Neural cell (in vitro differentiated cells): Measurements from ENCODE around the gene COL24A1. TPM values are rescaled to one million over a fixed set of nuclear protein-coding genes. Genes with fewer than 3 reads are reported as not detected.

Experiments
- H2AFZ ChIP-seq: fragments of 200-600, 300-800 bp; sonication (generic), shearing (Covaris generic); 2 replicates; pipeline ENCODE4 v1.6.0; 2014; ENCODE audit warnings: low read depth, mild to moderate bottlenecking, antibody characterized with exemption, low read length, moderate library complexity
- H3F3A ChIP-seq: fragments of 200-600 bp; shearing (Covaris generic); 2 replicates; pipeline ENCODE4 v1.6.1; 2016; ENCODE audit warnings: mild to moderate bottlenecking, moderate library complexity, mixed read lengths, antibody characterized with exemption, low read length; ENCODE audit not compliant: insufficient read depth, poor library complexity, severe bottlenecking
- H3K27ac ChIP-seq: fragments of 200-600, 300-800 bp; sonication (generic), shearing (Covaris generic); 2 replicates; pipeline ENCODE4 v1.5.1; 2014; ENCODE audit warnings: mild to moderate bottlenecking, low read length, moderate library complexity
- H3K27me3 ChIP-seq: fragments of 300-800, 200-600 bp; sonication (generic), shearing (Covaris generic); 2 replicates; pipeline ENCODE4 v1.6.0; 2014; ENCODE audit warnings: mild to moderate bottlenecking, low read depth, low read length, moderate library complexity; ENCODE audit not compliant: insufficient read depth
- H3K36me3 ChIP-seq: fragments of 300-800, 200-600 bp; sonication (generic), shearing (Covaris generic); 2 replicates; pipeline ENCODE4 v1.5.1; 2014; ENCODE audit warnings: mild to moderate bottlenecking, antibody characterized with exemption, low read length, moderate library complexity; ENCODE audit not compliant: insufficient read depth
- H3K4me2 ChIP-seq: fragments of 300-800, 200-600 bp; sonication (generic), shearing (Covaris generic); 2 replicates; pipeline ENCODE4 v1.6.0; 2014; ENCODE audit warnings: mild to moderate bottlenecking, low read length
- H3K4me3 ChIP-seq: fragments of 300-800, 200-600 bp; sonication (generic), shearing (Covaris generic); 2 replicates; pipeline ENCODE4 v1.5.1; 2014; ENCODE audit warnings: mild to moderate bottlenecking, low read length, moderate library complexity
- H3K79me2 ChIP-seq: fragments of 200-600 bp; shearing (Covaris generic); replicated peaks from 2 replicates; pipeline ENCODE4 v1.6.0; 2014; ENCODE audit warnings: mild to moderate bottlenecking, low read length, moderate library complexity; ENCODE audit not compliant: insufficient read depth
- H3K9ac ChIP-seq: fragments of 300-800, 200-600 bp; sonication (generic), shearing (Covaris generic); 2 replicates; pipeline ENCODE4 v1.6.1; 2016; ENCODE audit warnings: mild to moderate bottlenecking, low read length, mixed read lengths
- H3K9me2 ChIP-seq: fragments of 200-600 bp; shearing (Covaris generic); 2 replicates; pipeline ENCODE4 v1.6.1; 2016; ENCODE audit warnings: mild to moderate bottlenecking, low read length, mixed read lengths; ENCODE audit not compliant: insufficient read depth
- H3K9me3 ChIP-seq: fragments of 200-600, 300-800 bp; sonication (generic), shearing (Covaris generic); 2 replicates; pipeline ENCODE4 v1.6.1; 2016; ENCODE audit warnings: mild to moderate bottlenecking, mixed run types, low read length, moderate library complexity, mixed read lengths
- H4K20me1 ChIP-seq: fragments of 200-600 bp; shearing (Covaris generic); 2 replicates; pipeline ENCODE4 v1.6.1; 2016; ENCODE audit warnings: mild to moderate bottlenecking, mixed run types; ENCODE audit not compliant: insufficient read depth
- CTCF ChIP-seq: fragments of 450-650 bp; IDR thresholded peaks from 2 replicates; pipeline ENCODE4 v1.5.1; 2014; ENCODE audit warnings: antibody characterized with exemption, mild to moderate bottlenecking, moderate library complexity; ENCODE audit not compliant: poor library complexity, severe bottlenecking
- EP300 ChIP-seq: fragments of 450-650 bp; conservative IDR thresholded peaks from 2 replicates; pipeline ENCODE4 v1.6.1; 2014; ENCODE audit warnings: antibody characterized with exemption, mild to moderate bottlenecking, moderate library complexity; ENCODE audit not compliant: poor library complexity, severe bottlenecking
- EZH2 ChIP-seq: fragments of 200-600, 300-800 bp; shearing (Covaris generic), sonication (generic); IDR thresholded peaks from 2 replicates; pipeline ENCODE4 v1.6.1; 2014; ENCODE audit warnings: antibody characterized with exemption, low read length, borderline replicate concordance, mild to moderate bottlenecking; ENCODE audit not compliant: insufficient read depth, poor library complexity, severe bottlenecking
- MXI1 ChIP-seq: fragments of 450-650 bp; conservative IDR thresholded peaks from 2 replicates; pipeline ENCODE4 v1.6.1; 2014; ENCODE audit warnings: antibody characterized with exemption, mild to moderate bottlenecking; ENCODE audit not compliant: poor library complexity, severe bottlenecking
- POLR2AphosphoS5 ChIP-seq: IDR thresholded peaks from 2 replicates; pipeline ENCODE4 v1.6.1; 2012
- RAD21 ChIP-seq: fragments of 450-650 bp; conservative IDR thresholded peaks from 2 replicates; pipeline ENCODE4 v1.6.1; 2014; ENCODE audit warnings: antibody characterized with exemption, mild to moderate bottlenecking, moderate library complexity
- REST ChIP-seq: IDR thresholded peaks from 2 replicates; pipeline ENCODE4 v1.6.1; 2012; ENCODE audit warnings: borderline replicate concordance
- SMC3 ChIP-seq: fragments of 450-650 bp; conservative IDR thresholded peaks from 2 replicates; pipeline ENCODE4 v1.6.1; 2014; ENCODE audit warnings: antibody characterized with exemption, mild to moderate bottlenecking, moderate library complexity; ENCODE audit not compliant: poor library complexity
- TAF1 ChIP-seq: IDR thresholded peaks from 2 replicates; pipeline ENCODE4 v1.6.1; 2012; ENCODE audit warnings: low read depth
- polyA plus RNA-seq: library from polyadenylated mRNA; depleted of rRNA; stranded (reverse); fragments of >200 nt; gene quantifications from 2 replicates; pipeline ENCODE4 v1.2.3, GENCODE V29; 2014

COL24A1 gene
- polyA plus RNA-seq, 1 donor from 2014 or later: 0.19 TPM

GRCh38 chr1:86183810-86184209 is 27.2 kb upstream of the COL24A1 start:
- no peak overlapping the region for H3K9ac ChIP-seq
- no peaks in the 10 kb centered on the region for H3K9me3 ChIP-seq
- H4K20me1 ChIP-seq: no peaks in the 10 kb centered on the region
- no peaks in the 10 kb centered on the region for H3F3A ChIP-seq
- no peak overlapping the region for H3K4me2 ChIP-seq
- TF ChIP-seq EZH2 (no peak), TAF1 (no peak), REST (no peak), POLR2AphosphoS5 (no peak), MXI1 (no peak), CTCF (no peak), RAD21 (no peak), EP300 (no peak), SMC3 (no peak)
- no peaks in the 10 kb centered on the region for H3K27me3 ChIP-seq
- no peaks in the 10 kb centered on the region for H3K36me3 ChIP-seq
- no peaks in the 10 kb centered on the region for H3K79me2 ChIP-seq
- no peak overlapping the region for H3K27ac ChIP-seq
- H2AFZ ChIP-seq: no peak overlapping the region
- H3K9me2 ChIP-seq: no peaks in the 10 kb centered on the region
- H3K4me3 ChIP-seq: no peak overlapping the region

DNA sequence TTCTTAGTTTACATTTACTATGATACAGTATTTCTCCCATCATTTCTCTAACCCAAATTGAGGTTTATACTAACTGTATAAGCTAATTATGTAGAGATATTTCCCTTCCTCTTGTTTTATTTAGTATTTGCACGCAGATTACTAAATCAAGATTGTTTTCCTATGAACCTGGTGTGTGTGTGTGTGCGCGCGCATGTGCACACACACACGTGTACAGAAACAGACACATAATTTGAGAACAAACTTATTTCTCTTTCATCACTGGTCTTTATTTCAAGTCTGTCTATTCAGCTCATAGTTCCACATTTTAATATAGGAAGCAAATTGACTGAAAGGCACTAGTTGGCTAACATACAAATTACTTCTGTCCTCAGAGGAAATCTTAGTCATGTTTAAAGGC is 19.7 kb upstream of the COL24A1 start:
- Histone ChIP-seq H3K4me2 (no peak overlapping the region), H3K9ac (no peak overlapping the region), H4K20me1 (no peaks in the 10 kb centered on the region), H3K4me3 (no peak overlapping the region), H3K27me3 (no peaks in the 10 kb centered on the region), H2AFZ (no peak overlapping the region), H3K79me2 (no peaks in the 10 kb centered on the region), H3F3A (no peaks in the 10 kb centered on the region), H3K36me3 (no peaks in the 10 kb centered on the region), H3K27ac (no peak overlapping the region), H3K9me3 (no peaks in the 10 kb centered on the region), H3K9me2 (no peaks in the 10 kb centered on the region)
- TF ChIP-seq TAF1 (no peak), MXI1 (no peak), EZH2 (no peak), EP300 (no peak), RAD21 (no peak), POLR2AphosphoS5 (no peak), CTCF (no peak), REST (no peak), SMC3 (no peak)
